HepG2 (cell line): Measurements from ENCODE around the gene SAMD14. TPM values are rescaled to one million over a fixed set of nuclear protein-coding genes. Genes with fewer than 3 reads are reported as not detected.

Source experiments
- AFF4 ChIP-seq: sonication (generic); formaldehyde crosslinking; IDR thresholded peaks from 2 replicates; pipeline ENCODE4 v1.4.0; 2020; ENCODE audit warnings: missing genetic modification reagents
- ATF6 ChIP-seq: sonication (generic); formaldehyde crosslinking; conservative IDR thresholded peaks from 2 replicates; pipeline ENCODE4 v1.4.0; 2020; ENCODE audit warnings: missing genetic modification reagents
- BORCS8-MEF2B ChIP-seq: sonication (generic); formaldehyde crosslinking; IDR thresholded peaks from 2 replicates; pipeline ENCODE4 v1.8.0; 2022; ENCODE audit warnings: mild to moderate bottlenecking, missing genetic modification reagents
- FOSL1 ChIP-seq: sonication (generic); formaldehyde crosslinking; IDR thresholded peaks from 2 replicates; pipeline ENCODE4 v1.9.0; 2021; ENCODE audit warnings: missing genetic modification reagents, borderline replicate concordance
- HCFC1 ChIP-seq: fragments of 150-350 bp; IDR thresholded peaks from 2 replicates; pipeline ENCODE4 v1.6.1; 2014; ENCODE audit warnings: low read depth, low read length
- IKZF1 ChIP-seq: fragments of 450-650 bp; IDR thresholded peaks from 2 replicates; pipeline ENCODE4 v1.7.1; 2016
- IKZF5 ChIP-seq: IDR thresholded peaks from 2 replicates; pipeline ENCODE4 v1.6.1; 2018; ENCODE audit warnings: missing genetic modification reagents, mild to moderate bottlenecking, missing compliant biosample characterization
- KMT2A ChIP-seq: sonication (generic); formaldehyde crosslinking; IDR thresholded peaks from 2 replicates; pipeline ENCODE4 v1.4.0; 2020; ENCODE audit warnings: missing genetic modification reagents
- MIER2 ChIP-seq: IDR thresholded peaks from 2 replicates; pipeline ENCODE4 v1.6.1; 2016; ENCODE audit warnings: missing biosample characterization, missing genetic modification reagents
- MIXL1 ChIP-seq: IDR thresholded peaks from 2 replicates; pipeline ENCODE4 v1.6.1; 2016
- ZBTB37 ChIP-seq: sonication (generic); formaldehyde crosslinking; IDR thresholded peaks from 2 replicates; pipeline ENCODE4 v1.4.0; 2020; ENCODE audit warnings: mild to moderate bottlenecking, missing genetic modification reagents
- ZNF12 ChIP-seq: sonication (generic); formaldehyde crosslinking; IDR thresholded peaks from 2 replicates; pipeline ENCODE4 v1.5.0; 2020; ENCODE audit warnings: missing genetic modification reagents
- ZNF335 ChIP-seq: sonication (generic); formaldehyde crosslinking; IDR thresholded peaks from 2 replicates; pipeline ENCODE4 v1.4.0; 2020; ENCODE audit warnings: missing genetic modification reagents
- ZNF652 ChIP-seq: IDR thresholded peaks from 2 replicates; pipeline ENCODE4 v1.6.1; 2016; ENCODE audit warnings: low read depth, borderline replicate concordance
- ZNF790 ChIP-seq: sonication (generic); formaldehyde crosslinking; IDR thresholded peaks from 2 replicates; pipeline ENCODE4 v1.8.0; 2022; ENCODE audit warnings: missing genetic modification reagents, mild to moderate bottlenecking, borderline replicate concordance
- polyA plus RNA-seq, 8 experiments: library from polyadenylated mRNA; depleted of rRNA in 3 of 8; stranded (reverse) in 7 of 8; unstranded in 1 of 8; fragments of >200 nt; fragmentation: Illumina TruSeq in 4 of 8; extraction: Trizol in 4 of 8; gene quantifications; 2 replicates each; pipeline versions ENCODE4 v1.2.1 to v1.2.3, GENCODE V29; 2011 to 2016; ENCODE audit warnings: low read depth in 4 of 8, missing spikeins in 1 of 8, mixed read lengths in 1 of 8; ENCODE audit not compliant: insufficient read depth in 1 of 8
- total RNA-seq, 5 experiments: library from RNA; depleted of rRNA; stranded (reverse); fragments of >200 nt; fragmentation: Illumina TruSeq; extraction: Trizol; gene quantifications; 2 replicates each; pipeline ENCODE4 v1.2.3, GENCODE V29; 2016; ENCODE audit warnings: low read depth in 1 of 5
- TF ChIP-seq, protein P1 (sequence below): sonication (generic); formaldehyde crosslinking; IDR thresholded peaks from 2 replicates; pipeline ENCODE4 v1.4.0; 2020; ENCODE audit warnings: mild to moderate bottlenecking, missing genetic modification reagents
- TF ChIP-seq, protein P2 (sequence below): sonication (generic); formaldehyde crosslinking; IDR thresholded peaks from 2 replicates; pipeline ENCODE4 v1.5.1; 2020; ENCODE audit warnings: mild to moderate bottlenecking, missing genetic modification reagents, moderate library complexity

The SAMD14 gene
- total and polyA plus RNA-seq, 2 of the 13 experiments (the other 11 are each of a cell fraction or from before 2014, with no cell fraction given) = 0.07 to 0.22 TPM

DNA sequence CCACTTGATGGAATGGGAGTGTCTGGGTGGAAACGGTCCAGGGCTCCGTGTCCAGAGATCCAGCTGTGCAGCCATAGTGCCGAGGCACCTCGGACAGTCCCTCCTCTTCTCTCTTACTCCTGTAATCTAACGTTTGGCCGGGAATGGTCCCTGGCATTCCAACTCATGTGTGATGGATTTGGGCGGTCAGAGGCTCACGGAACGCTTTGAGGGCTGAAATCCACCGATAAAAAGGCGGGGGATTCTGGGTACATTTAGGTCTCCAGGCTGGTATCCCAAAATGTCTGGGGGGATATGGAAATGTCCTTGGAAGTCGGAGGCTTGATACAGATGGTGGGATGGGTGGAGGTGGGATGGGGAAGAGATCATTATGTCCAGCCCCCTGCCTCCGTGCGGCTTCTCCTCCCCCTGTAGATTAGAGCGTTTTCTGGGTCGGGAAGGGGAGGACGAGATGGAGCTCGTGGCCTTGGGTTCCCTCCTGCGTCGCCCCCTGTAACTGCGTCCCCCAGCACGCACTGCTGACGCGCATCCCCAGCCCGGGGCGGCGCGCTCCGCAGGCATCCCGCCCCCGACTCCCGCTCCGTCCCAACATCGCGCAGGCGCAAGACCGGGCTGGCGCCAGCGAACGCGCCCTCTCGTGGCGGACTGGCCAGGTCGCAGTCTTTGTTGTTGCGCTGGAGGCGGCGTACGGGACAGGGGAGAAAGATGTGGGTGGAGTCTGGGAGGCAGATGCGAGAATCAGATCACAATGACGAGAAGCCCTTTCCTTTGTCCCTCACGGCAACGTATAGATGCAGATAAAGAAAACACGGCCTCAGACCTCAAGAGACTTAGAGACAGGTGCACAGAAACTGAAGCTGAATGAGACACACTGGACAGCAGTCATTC, 31.3 kb upstream of the SAMD14 start (continued):
- TF ChIP-seq AFF4 (CRISPR knock-in tag) (no peak), ZBTB37 (CRISPR knock-in tag) (no peak), MIXL1 (CRISPR knock-in tag) (no peak), ZNF652 (CRISPR knock-in tag) (no peak; the same call in 1 of the 2 replicates), FOSL1 (CRISPR knock-in tag) (no peak), MIER2 (0 out of 2 replicates have a peak, but pooled peaks have one; percentile 48), ZNF335 (CRISPR knock-in tag) (no peak), ZNF790 (no peak), IKZF5 (CRISPR knock-in tag) (peak; percentile 76; the same call in 1 of the 2 replicates), ATF6 (CRISPR knock-in tag) (no peak), BORCS8-MEF2B (no peak; the same call in 1 of the 2 replicates), HCFC1 (no peak), ZNF12 (CRISPR knock-in tag) (peak; percentile 45; the same call in 1 of the 2 replicates), IKZF1 (no peak), KMT2A (CRISPR knock-in tag) (0 out of 2 replicates have a peak, but pooled peaks have one; percentile 31)
- TF ChIP-seq, protein P1, sequence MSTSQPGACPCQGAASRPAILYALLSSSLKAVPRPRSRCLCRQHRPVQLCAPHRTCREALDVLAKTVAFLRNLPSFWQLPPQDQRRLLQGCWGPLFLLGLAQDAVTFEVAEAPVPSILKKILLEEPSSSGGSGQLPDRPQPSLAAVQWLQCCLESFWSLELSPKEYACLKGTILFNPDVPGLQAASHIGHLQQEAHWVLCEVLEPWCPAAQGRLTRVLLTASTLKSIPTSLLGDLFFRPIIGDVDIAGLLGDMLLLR (CRISPR knock-in tag) = no peak
- TF ChIP-seq, protein P2, sequence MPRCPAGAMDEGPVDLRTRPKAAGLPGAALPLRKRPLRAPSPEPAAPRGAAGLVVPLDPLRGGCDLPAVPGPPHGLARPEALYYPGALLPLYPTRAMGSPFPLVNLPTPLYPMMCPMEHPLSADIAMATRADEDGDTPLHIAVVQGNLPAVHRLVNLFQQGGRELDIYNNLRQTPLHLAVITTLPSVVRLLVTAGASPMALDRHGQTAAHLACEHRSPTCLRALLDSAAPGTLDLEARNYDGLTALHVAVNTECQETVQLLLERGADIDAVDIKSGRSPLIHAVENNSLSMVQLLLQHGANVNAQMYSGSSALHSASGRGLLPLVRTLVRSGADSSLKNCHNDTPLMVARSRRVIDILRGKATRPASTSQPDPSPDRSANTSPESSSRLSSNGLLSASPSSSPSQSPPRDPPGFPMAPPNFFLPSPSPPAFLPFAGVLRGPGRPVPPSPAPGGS = peak; percentile 74; the same call in 1 of the 2 replicates
